Measurements from ENCODE around the gene H2AZ2.

DNA sequence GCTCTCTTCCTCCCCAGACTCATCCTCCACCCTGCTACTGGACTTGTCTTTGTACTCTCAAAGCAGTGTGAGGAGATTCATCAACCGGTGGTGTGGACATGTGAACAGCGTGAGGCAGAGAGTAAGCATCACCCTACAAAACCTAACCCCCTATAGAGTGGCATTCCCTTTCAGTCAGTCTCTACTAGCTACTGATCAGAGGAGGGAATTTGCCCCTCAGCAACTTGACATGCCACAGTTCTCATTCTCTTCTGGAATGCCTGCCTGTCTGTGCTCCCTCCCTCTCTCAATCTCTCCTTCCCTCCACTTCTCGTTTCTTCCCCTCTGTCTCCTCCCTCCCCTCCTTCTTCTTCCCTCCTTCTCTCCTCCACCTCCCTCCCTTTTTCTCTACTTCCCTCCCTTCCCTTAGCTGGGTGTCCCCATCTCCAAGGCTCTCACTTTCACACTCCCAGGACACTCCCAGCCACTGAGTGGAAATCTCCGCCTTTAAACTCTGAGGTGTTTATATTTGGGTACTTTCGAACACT is 24.6 kb downstream of the H2AZ2 start:
- TF ChIP-seq, protein P1, sequence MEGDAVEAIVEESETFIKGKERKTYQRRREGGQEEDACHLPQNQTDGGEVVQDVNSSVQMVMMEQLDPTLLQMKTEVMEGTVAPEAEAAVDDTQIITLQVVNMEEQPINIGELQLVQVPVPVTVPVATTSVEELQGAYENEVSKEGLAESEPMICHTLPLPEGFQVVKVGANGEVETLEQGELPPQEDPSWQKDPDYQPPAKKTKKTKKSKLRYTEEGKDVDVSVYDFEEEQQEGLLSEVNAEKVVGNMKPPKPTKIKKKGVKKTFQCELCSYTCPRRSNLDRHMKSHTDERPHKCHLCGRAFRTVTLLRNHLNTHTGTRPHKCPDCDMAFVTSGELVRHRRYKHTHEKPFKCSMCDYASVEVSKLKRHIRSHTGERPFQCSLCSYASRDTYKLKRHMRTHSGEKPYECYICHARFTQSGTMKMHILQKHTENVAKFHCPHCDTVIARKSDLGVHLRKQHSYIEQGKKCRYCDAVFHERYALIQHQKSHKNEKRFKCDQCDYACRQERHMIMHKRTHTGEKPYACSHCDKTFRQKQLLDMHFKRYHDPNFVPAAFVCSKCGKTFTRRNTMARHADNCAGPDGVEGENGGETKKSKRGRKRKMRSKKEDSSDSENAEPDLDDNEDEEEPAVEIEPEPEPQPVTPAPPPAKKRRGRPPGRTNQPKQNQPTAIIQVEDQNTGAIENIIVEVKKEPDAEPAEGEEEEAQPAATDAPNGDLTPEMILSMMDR (conservative IDR thresholded peaks at IDR 0.05), result no peak
- no peak for TF ChIP-seq EZH2 (IDR thresholded peaks at IDR 0.05; ENCODE audit: low read depth)

Measured in PC-9 (cell line).